Measurements from ENCODE around the gene INS. TPM values are rescaled to one million over a fixed set of nuclear protein-coding genes. Genes with fewer than 3 reads are reported as not detected.

The INS gene
- total and polyA plus RNA-seq, 11 donors, result 0.67 to 1.8 TPM; not detected in 9

DNA sequence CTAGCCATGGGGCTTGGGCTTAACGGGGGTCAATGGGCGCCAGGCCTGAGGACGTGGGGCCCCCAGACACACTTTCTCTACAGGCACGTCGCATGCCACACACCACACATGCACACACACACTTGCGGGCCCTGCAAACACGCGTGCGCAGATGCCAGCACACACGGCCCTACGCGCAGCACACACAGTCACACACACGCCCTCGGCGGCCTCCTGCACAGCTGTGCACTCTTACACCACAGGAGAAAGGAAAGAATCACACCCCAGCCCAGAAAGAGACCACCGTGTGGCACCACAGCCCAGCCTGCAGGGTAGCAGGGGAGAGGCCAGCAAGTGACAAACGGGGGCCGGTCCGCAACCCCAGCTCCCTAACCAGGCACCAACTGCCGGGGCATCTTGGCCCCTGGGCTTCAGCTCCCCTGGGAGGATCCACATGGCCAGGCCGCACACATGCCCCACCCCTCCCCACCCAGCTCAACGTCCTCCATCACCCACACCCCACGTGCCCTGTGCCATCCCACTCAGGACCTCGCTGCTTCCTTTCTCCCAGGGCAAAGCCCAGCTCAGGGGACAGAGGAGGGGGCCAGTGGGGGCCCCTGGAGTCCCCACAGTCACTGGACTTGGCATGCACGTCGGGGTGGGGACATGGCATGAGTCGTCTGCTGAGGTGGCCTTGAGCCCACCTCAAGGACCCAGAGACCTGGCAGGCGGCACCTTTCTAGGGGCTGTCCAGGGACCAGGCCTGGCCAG lies 36.9 kb upstream of the INS start:
- 86 to 92% (median 88%) methylated on average over 19 to 28 of the region's 28 CpGs for WGBS, 4 donors
- TF ChIP-seq, protein P1, sequence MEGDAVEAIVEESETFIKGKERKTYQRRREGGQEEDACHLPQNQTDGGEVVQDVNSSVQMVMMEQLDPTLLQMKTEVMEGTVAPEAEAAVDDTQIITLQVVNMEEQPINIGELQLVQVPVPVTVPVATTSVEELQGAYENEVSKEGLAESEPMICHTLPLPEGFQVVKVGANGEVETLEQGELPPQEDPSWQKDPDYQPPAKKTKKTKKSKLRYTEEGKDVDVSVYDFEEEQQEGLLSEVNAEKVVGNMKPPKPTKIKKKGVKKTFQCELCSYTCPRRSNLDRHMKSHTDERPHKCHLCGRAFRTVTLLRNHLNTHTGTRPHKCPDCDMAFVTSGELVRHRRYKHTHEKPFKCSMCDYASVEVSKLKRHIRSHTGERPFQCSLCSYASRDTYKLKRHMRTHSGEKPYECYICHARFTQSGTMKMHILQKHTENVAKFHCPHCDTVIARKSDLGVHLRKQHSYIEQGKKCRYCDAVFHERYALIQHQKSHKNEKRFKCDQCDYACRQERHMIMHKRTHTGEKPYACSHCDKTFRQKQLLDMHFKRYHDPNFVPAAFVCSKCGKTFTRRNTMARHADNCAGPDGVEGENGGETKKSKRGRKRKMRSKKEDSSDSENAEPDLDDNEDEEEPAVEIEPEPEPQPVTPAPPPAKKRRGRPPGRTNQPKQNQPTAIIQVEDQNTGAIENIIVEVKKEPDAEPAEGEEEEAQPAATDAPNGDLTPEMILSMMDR (IDR thresholded peaks at IDR 0.05), result no peak
- TF ChIP-seq POLR2A (IDR thresholded peaks at IDR 0.05), result no peak
- H3K4me3 ChIP-seq, result no peak overlapping the region
- ATAC-seq, result no peak
- peak in 1 of 5 donors; percentile 40 for DNase-seq
- H3K36me3 ChIP-seq, result no peaks in the 10 kb centered on the region
- no peaks in the 10 kb centered on the region for H3K9me3 ChIP-seq
- peaks cover 0 to 15% (median 0%) of the 10 kb centered on the region in 9 donors for H3K27me3 ChIP-seq
- H3K27ac ChIP-seq, result no peak overlapping the region
- peaks cover 0 to 6% (median 0%) of the 10 kb centered on the region in 12 donors for H3K4me1 ChIP-seq
- intact Hi-C loops (cut with DNase I), result loop anchor here (1.0 to 10.0 kb wide), 13 partner anchors 99 to 697 kb away; partner anchors contain the start of genes C11orf21 (in 4 of the 10) and TSPAN32 (in 3 of the 10)

DNA sequence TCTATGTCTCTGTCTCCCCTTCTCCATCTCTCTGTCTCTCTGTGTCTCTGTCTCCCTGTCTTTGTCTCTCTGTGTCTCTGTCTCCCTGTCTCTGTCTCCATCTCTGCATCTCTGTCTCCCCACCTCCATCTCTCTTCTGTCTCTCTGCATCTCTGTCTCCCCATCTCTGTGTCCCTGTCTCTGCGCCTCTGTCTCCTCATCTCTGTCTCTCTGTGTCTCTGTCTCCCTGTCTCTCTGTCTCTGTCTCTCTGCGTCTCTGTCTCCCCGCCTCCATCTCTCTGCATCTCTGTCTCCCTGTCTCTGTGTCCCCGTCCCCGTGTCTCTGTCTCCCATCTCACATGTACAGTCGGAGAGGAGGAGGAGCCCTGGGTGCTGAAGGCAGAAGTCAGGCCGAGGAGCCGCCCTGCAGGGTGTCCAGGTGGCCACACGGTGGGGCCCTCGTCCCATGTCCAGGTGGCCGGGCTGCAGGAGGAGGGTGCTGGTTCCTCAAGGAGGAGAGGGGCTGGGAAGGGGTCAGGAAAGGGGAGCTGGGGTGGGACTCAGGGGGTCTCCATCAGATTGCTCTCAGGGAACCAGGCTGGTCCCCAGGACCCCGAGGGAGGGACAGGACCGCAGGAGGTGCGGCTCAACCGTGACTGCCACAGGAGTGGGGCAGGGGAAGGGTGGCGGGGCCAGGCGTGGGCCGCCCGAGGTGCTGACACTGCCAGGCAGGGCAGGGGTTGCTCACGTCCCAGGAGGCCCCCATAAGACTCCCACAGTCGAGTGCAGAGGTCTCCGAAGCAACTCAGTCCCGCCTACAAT lies 36.2 kb upstream of the INS start:
- no peak overlapping the region for H3K27ac ChIP-seq
- ATAC-seq, result peak; percentile 60 to 87 (median 72)
- peaks cover 0 to 6% (median 0%) of the 10 kb centered on the region in 12 donors for H3K4me1 ChIP-seq
- no peak overlapping the region for H3K4me3 ChIP-seq
- no peaks in the 10 kb centered on the region for H3K9me3 ChIP-seq
- WGBS, 4 donors, result 28 to 39% (median 36%) methylated on average over 15 to 23 of the region's 23 CpGs
- peak; percentile 67 to 84 (median 75) for DNase-seq
- H3K27me3 ChIP-seq, result peaks cover 0 to 18% (median 0%) of the 10 kb centered on the region in 9 donors
- TF ChIP-seq, protein P1 (IDR thresholded peaks at IDR 0.05), result peak; percentile 59 to 85 (median 76)
- TF ChIP-seq POLR2A (IDR thresholded peaks at IDR 0.05), result no peak
- no peaks in the 10 kb centered on the region for H3K36me3 ChIP-seq
- intact Hi-C loops (cut with DNase I), result loop anchor here (1.0 to 10.0 kb wide), 13 partner anchors 100 to 698 kb away; partner anchors contain the start of genes C11orf21 (in 4 of the 10) and TSPAN32 (in 3 of the 10)

DNA sequence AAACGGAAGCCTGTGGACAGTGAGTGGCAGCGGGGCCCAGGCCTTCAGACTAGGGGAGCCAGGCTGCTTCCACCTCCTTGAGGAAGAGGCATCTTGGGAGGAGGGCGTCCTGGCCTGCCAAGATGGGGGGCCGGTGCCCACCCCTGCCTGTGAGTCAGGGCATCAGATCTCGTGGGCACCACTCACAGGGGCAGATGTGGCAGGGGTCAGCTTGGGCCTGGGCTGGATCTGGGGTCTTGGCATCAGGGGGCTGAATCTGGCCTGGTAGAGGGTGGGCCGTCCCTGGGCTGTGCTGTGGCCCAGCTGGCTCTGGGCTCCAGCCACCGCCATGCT lies 34.7 kb upstream of the INS start:
- TF ChIP-seq, protein P1 (IDR thresholded peaks at IDR 0.05), result no peak
- TF ChIP-seq POLR2A (IDR thresholded peaks at IDR 0.05), result no peak
- 85 to 92% (median 87%) methylated on average over 5 to 7 of the region's 7 CpGs for WGBS, 4 donors

More for the DNA sequence above, 34.7 kb upstream of the INS start:
- Histone ChIP-seq H3K4me3 (no peak overlapping the region), H3K36me3 (no peaks in the 10 kb centered on the region), H3K27me3 (peaks cover 0 to 25% (median 0%) of the 10 kb centered on the region in 9 donors), H3K4me1 (peaks cover 0 to 16% (median under 1%) of the 10 kb centered on the region in 12 donors), H3K27ac (no peak overlapping the region), H3K9me3 (no peaks in the 10 kb centered on the region)
- intact Hi-C loops (cut with DNase I), result loop anchor here (2.0 to 10.0 kb wide), 11 partner anchors 102 to 699 kb away; partner anchors contain the start of genes C11orf21 (in 4 of the 10) and TSPAN32 (in 3 of the 10)
- ATAC-seq (no peak), DNase-seq (no peak)
